ENCODE results near the gene ZNHIT3.

DNA sequence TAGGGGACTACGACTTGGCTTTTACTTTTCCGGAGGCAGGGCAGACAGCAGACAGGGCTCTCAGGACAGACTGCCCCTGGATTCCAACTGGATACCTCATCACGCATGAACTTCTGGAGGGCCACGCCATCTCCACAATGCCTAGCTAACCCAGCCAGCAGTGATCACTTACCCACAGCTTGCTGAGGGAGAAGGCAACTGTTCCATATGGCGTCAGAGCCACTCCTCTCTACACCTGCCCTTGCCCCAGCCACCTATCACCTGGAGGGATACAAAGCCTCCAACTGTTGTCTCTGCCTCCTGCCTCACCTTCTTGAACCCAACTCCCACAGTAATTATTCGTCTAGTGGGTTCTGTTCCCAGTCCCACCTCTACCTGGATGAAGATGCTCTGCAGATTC is 39.4 kb downstream of the ZNHIT3 start:
- TF ChIP-seq, protein P1, sequence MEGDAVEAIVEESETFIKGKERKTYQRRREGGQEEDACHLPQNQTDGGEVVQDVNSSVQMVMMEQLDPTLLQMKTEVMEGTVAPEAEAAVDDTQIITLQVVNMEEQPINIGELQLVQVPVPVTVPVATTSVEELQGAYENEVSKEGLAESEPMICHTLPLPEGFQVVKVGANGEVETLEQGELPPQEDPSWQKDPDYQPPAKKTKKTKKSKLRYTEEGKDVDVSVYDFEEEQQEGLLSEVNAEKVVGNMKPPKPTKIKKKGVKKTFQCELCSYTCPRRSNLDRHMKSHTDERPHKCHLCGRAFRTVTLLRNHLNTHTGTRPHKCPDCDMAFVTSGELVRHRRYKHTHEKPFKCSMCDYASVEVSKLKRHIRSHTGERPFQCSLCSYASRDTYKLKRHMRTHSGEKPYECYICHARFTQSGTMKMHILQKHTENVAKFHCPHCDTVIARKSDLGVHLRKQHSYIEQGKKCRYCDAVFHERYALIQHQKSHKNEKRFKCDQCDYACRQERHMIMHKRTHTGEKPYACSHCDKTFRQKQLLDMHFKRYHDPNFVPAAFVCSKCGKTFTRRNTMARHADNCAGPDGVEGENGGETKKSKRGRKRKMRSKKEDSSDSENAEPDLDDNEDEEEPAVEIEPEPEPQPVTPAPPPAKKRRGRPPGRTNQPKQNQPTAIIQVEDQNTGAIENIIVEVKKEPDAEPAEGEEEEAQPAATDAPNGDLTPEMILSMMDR (conservative IDR thresholded peaks at IDR 0.05; ENCODE audit: low read length) = no peak
- no peak for TF ChIP-seq EZH2phosphoT487 (IDR thresholded peaks at IDR 0.05; ENCODE audit: borderline replicate concordance)
